KMS-11 (cell line): Measurements from ENCODE around the gene G6PC1.
A peak's percentile ranks its signal among the peaks of the same experiment; 100 is the strongest.
"Not testable (repeated sequence)": the region's sequence is repeated elsewhere in the genome, so short reads cannot be mapped to it uniquely, and the experiment has no call there.

ENCODE experiments used
- H2AFZ ChIP-seq: fragments of 200-600 bp; sonication (generic); 2 replicates; pipeline ENCODE4 v1.6.1; 2016; ENCODE audit warnings: antibody characterized with exemption, mixed run types, low read depth
- H3K27ac ChIP-seq: fragments of 200-600 bp; sonication (generic); 2 replicates; pipeline ENCODE4 v1.6.1; 2016; ENCODE audit warnings: mild to moderate bottlenecking, mixed run types
- H3K27me3 ChIP-seq: fragments of 200-600 bp; sonication (generic); 2 replicates; pipeline ENCODE4 v1.6.1; 2017; ENCODE audit warnings: mild to moderate bottlenecking, low read depth, mixed run types, moderate library complexity; ENCODE audit not compliant: insufficient read depth
- H3K36me3 ChIP-seq: fragments of 200-600 bp; sonication (generic); 2 replicates; pipeline ENCODE4 v1.6.1; 2017; ENCODE audit warnings: mild to moderate bottlenecking, mixed run types; ENCODE audit not compliant: insufficient read depth
- H3K4me1 ChIP-seq: fragments of 200-600 bp; sonication (generic); 2 replicates; pipeline ENCODE4 v1.6.1; 2016; ENCODE audit warnings: mild to moderate bottlenecking, low read depth, mixed run types; ENCODE audit not compliant: poor library complexity, severe bottlenecking
- H3K4me2 ChIP-seq: fragments of 200-600 bp; sonication (generic); 2 replicates; pipeline ENCODE4 v1.7.0; 2016; ENCODE audit warnings: mild to moderate bottlenecking, mixed run types
- H3K4me3 ChIP-seq: fragments of 200-600 bp; sonication (generic); IDR thresholded peaks from 2 replicates; pipeline ENCODE4 v1.6.1; 2017; ENCODE audit warnings: low read depth, low read length, mixed read lengths; ENCODE audit not compliant: insufficient read depth
- H3K79me2 ChIP-seq: fragments of 200-600 bp; sonication (generic); 2 replicates; pipeline ENCODE4 v1.6.1; 2016; ENCODE audit warnings: low read depth, mixed run types; ENCODE audit not compliant: insufficient read depth
- H3K9ac ChIP-seq: fragments of 200-600 bp; sonication (generic); 2 replicates; pipeline ENCODE4 v1.6.1; 2016; ENCODE audit warnings: mild to moderate bottlenecking, mixed run types
- H4K20me1 ChIP-seq: fragments of 200-600 bp; sonication (generic); 2 replicates; pipeline ENCODE4 v1.6.1; 2016; ENCODE audit warnings: mild to moderate bottlenecking, mixed run types; ENCODE audit not compliant: insufficient read depth
- TF ChIP-seq, protein P1 (sequence below): fragments of 200-600 bp; sonication (generic); conservative IDR thresholded peaks from 2 replicates; pipeline ENCODE4 v1.6.1; 2017; ENCODE audit warnings: low read depth, mild to moderate bottlenecking, antibody characterized with exemption, low read length, moderate library complexity, mixed read lengths

G6PC1 gene

DNA sequence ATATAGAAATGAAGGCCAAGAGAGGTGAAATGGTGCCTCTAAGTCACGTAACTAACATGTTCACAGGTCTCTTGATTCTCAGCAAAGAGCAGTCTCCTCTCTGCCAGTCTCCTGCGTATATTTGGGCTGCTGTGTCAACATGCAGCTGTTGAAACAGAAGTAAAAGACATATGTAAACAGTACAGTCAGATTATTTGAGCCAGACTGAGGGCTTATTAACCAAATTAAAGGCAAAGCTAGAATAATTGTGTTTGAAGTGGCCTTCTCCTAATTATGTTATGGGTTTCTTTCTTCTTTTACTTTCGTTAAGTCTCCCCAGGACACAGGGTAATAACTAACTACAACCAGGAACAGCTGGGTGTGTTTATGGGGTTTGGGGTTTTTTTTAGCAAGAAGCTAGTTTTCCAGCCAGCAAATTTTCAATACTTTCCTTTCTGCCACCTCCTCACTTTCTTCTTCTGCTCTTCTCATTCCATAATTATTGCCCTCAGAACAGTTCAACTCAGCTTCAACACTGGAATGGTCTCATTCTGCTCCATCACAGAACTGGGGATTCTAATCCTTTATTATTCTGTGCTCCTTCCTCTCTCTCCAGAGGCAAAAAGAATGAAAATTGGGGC is 18.4 kb downstream of the G6PC1 start:
- Histone ChIP-seq H3K79me2 (no peaks in the 10 kb centered on the region), H3K27me3 (no peaks in the 10 kb centered on the region), H3K4me3 (no peak overlapping the region), H3K9ac (peak overlapping the region; percentile 6; the same call in 1 of the 2 replicates), H3K4me1 (peaks cover 50% of the 10 kb centered on the region), H3K27ac (peak overlapping the region; percentile 44), H3K36me3 (no peaks in the 10 kb centered on the region), H2AFZ (peak overlapping the region; percentile 30; the same call in 1 of the 2 replicates), H4K20me1 (no peaks in the 10 kb centered on the region), H3K4me2 (peak overlapping the region; percentile 48)
- TF ChIP-seq, protein P1, sequence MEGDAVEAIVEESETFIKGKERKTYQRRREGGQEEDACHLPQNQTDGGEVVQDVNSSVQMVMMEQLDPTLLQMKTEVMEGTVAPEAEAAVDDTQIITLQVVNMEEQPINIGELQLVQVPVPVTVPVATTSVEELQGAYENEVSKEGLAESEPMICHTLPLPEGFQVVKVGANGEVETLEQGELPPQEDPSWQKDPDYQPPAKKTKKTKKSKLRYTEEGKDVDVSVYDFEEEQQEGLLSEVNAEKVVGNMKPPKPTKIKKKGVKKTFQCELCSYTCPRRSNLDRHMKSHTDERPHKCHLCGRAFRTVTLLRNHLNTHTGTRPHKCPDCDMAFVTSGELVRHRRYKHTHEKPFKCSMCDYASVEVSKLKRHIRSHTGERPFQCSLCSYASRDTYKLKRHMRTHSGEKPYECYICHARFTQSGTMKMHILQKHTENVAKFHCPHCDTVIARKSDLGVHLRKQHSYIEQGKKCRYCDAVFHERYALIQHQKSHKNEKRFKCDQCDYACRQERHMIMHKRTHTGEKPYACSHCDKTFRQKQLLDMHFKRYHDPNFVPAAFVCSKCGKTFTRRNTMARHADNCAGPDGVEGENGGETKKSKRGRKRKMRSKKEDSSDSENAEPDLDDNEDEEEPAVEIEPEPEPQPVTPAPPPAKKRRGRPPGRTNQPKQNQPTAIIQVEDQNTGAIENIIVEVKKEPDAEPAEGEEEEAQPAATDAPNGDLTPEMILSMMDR: no peak

- not testable (repeated sequence) for H3K79me2 ChIP-seq, H3K4me3 ChIP-seq, H3K9ac ChIP-seq, H3K27me3 ChIP-seq, H3K36me3 ChIP-seq, H4K20me1 ChIP-seq
- H2AFZ ChIP-seq: peak overlapping the region; percentile 30
- peaks cover 50% of the 10 kb centered on the region for H3K4me1 ChIP-seq
- H3K27ac ChIP-seq: peak overlapping the region; percentile 44
- peak overlapping the region; percentile 48 for H3K4me2 ChIP-seq
These were observed 19.0 kb downstream of the G6PC1 start for GRCh38 chr17:42919522-42920077.

DNA sequence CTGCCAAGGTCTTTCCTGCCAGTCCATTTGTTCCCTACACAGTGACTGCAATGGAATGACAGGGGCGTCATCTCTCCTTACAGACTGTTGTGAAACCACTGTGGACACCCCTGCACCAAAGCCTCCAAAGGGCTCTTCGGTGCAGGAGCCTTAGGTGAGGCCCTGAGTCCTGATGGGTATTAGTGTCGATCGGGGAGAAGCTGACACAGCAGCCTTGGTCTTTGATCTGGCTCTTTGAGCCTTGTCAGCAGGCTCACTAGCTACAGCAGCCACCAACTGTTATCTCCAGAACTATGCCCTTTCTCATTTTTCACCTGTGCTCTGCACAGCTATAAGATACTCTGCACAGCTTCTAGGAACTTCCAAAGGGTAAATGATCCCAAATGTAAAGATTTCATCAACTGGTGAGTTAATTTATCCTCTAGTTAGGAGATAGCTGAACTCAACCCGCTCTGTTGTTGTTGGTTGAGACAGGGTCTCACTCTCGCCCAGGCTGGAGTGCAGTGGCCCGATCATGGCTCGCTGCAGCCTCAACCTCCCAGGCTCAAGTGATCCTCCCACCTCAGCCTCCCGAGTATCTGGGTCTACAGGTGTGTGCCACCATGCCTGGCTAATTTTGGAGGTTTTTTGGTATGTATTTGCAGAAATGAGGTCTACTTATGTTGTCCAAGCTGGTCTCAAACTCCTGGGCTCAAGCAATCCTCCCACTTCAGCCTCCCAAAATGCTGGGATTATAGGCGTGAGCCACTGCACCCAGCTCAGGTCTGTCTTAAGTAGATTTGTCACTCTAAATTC is 19.7 kb downstream of the G6PC1 start:
- H3K79me2 ChIP-seq: no peaks in the 10 kb centered on the region
- H3K27me3 ChIP-seq: no peaks in the 10 kb centered on the region
- peak overlapping the region; percentile 48 for H3K4me2 ChIP-seq
- H3K4me3 ChIP-seq: no peak overlapping the region
- H3K27ac ChIP-seq: peak overlapping the region; percentile 39; the same call in 1 of the 2 replicates
- no peak overlapping the region for H3K9ac ChIP-seq
- no peaks in the 10 kb centered on the region for H3K36me3 ChIP-seq
- H3K4me1 ChIP-seq: peaks cover 50% of the 10 kb centered on the region
- TF ChIP-seq, protein P1: no peak
- peak overlapping the region; percentile 30 for H2AFZ ChIP-seq
- H4K20me1 ChIP-seq: no peaks in the 10 kb centered on the region

DNA sequence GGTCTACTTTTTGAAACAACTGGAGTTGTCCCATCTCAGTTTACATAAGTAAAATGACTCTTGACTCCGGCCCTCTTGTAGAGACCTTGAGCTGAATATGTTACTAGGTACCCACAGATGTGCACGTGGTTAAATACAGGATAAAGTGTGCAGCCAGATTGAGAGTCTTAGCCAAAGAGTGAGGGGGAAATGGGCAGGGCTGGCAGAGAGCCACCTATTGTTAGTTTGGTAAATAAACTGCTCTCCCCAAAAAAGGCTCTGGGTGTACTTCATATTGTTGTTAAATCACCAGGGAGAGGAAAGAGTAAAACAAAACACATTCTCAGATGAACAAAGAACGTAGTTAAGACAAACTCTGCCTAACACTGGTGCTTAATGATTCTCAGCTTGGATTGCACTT is 20.3 kb downstream of the G6PC1 start:
- H3K4me2 ChIP-seq: peak overlapping the region; percentile 48
- no peak overlapping the region for H3K27ac ChIP-seq
- H3K4me3 ChIP-seq: no peak overlapping the region
- H4K20me1 ChIP-seq: no peaks in the 10 kb centered on the region
- H3K9ac ChIP-seq: no peak overlapping the region
- peak overlapping the region; percentile 30; the same call in 1 of the 2 replicates for H2AFZ ChIP-seq
- H3K36me3 ChIP-seq: no peaks in the 10 kb centered on the region
- no peaks in the 10 kb centered on the region for H3K79me2 ChIP-seq
- peaks cover 46% of the 10 kb centered on the region for H3K4me1 ChIP-seq
- TF ChIP-seq, protein P1: no peak
- H3K27me3 ChIP-seq: no peaks in the 10 kb centered on the region
